GM23338 (cell line): ENCODE data around the gene PACS2. TPM values are rescaled to one million over a fixed set of nuclear protein-coding genes. Genes with fewer than 3 reads are reported as not detected.

Source experiments
- ATAC-seq: fragments of 200-7000 bp; cut with Tn5 transposase; 3 replicates; pipeline ENCODE4 v1.9.1; 2020
- DNase-seq: peaks from one replicate; pipeline ENCODE4 v3.0.0-alpha.2; 2015; ENCODE audit warnings: low spot score
- H2AFZ ChIP-seq: fragments of 200-600 bp; sonication (generic); 2 replicates; pipeline ENCODE4 v1.8.0; 2016; ENCODE audit warnings: antibody characterized with exemption, mild to moderate bottlenecking, moderate library complexity
- H3F3A ChIP-seq: fragments of 200-600 bp; sonication (generic); replicated peaks from 2 replicates; pipeline ENCODE4 v1.8.0; 2017; ENCODE audit warnings: antibody characterized with exemption, mixed run types, low read depth
- H3K27ac ChIP-seq: fragments of 200-600 bp; sonication (generic); 2 replicates; pipeline ENCODE4 v1.6.1; 2016; ENCODE audit warnings: low read depth
- H3K27me3 ChIP-seq: fragments of 200-600 bp; sonication (generic); 2 replicates; pipeline ENCODE4 v1.8.0; 2016; ENCODE audit warnings: mild to moderate bottlenecking, mixed run types, moderate library complexity; ENCODE audit not compliant: insufficient read depth
- H3K36me3 ChIP-seq: fragments of 200-600 bp; sonication (generic); 2 replicates; pipeline ENCODE4 v1.8.0; 2016; ENCODE audit warnings: mild to moderate bottlenecking; ENCODE audit not compliant: insufficient read depth
- H3K4me1 ChIP-seq: fragments of 200-600 bp; sonication (generic); 2 replicates; pipeline ENCODE4 v1.8.0; 2016; ENCODE audit warnings: mild to moderate bottlenecking, moderate library complexity; ENCODE audit not compliant: insufficient read depth
- H3K4me2 ChIP-seq: fragments of 200-600 bp; sonication (generic); 2 replicates; pipeline ENCODE4 v1.7.1; 2017; ENCODE audit warnings: mixed run types
- H3K4me3 ChIP-seq: fragments of 200-600 bp; sonication (generic); 2 replicates; pipeline ENCODE4 v1.6.1; 2016; ENCODE audit warnings: mixed run types
- H3K79me2 ChIP-seq: fragments of 200-600 bp; sonication (generic); replicated peaks from 2 replicates; pipeline ENCODE4 v1.8.0; 2017; ENCODE audit warnings: mild to moderate bottlenecking; ENCODE audit not compliant: insufficient read depth
- H3K9me2 ChIP-seq: fragments of 200-600 bp; sonication (generic); 2 replicates; pipeline ENCODE4 v1.8.0; 2017; ENCODE audit not compliant: insufficient read depth
- H4K20me1 ChIP-seq: fragments of 200-600 bp; sonication (generic); replicated peaks from 2 replicates; pipeline ENCODE4 v1.8.0; 2017; ENCODE audit warnings: mild to moderate bottlenecking; ENCODE audit not compliant: insufficient read depth
- H3K27ac Mint-ChIP-seq: 2 replicates; pipeline ENCODE4 v1.8.0; 2020; ENCODE audit warnings: inconsistent platforms, mild to moderate bottlenecking, moderate library complexity, mixed read lengths
- H3K27me3 Mint-ChIP-seq: 3 replicates; pipeline ENCODE4 v1.8.0; 2022; ENCODE audit warnings: low read depth, mild to moderate bottlenecking, moderate library complexity, mixed read lengths, inconsistent platforms; ENCODE audit not compliant: insufficient read depth, poor library complexity
- H3K36me3 Mint-ChIP-seq: 3 replicates; pipeline ENCODE4 v1.8.0; 2021; ENCODE audit warnings: low read depth, mild to moderate bottlenecking, inconsistent platforms, moderate library complexity, mixed read lengths
- H3K4me1 Mint-ChIP-seq: 3 replicates; pipeline ENCODE4 v1.8.0; 2020; ENCODE audit warnings: mild to moderate bottlenecking, inconsistent platforms, mixed read lengths
- H3K4me3 Mint-ChIP-seq: 3 replicates; pipeline ENCODE4 v1.8.0; 2021; ENCODE audit warnings: moderate library complexity, mild to moderate bottlenecking, inconsistent platforms, mixed read lengths
- H3K9me3 Mint-ChIP-seq: 3 replicates; pipeline ENCODE4 v1.8.0; 2020; ENCODE audit warnings: moderate library complexity, mild to moderate bottlenecking, inconsistent platforms, mixed read lengths
- CREB1 ChIP-seq: fragments of 250-450 bp; sonication (Bioruptor Pico); IDR thresholded peaks from 2 replicates; pipeline ENCODE4 v1.5.0; 2020; ENCODE audit warnings: low read depth, mild to moderate bottlenecking, moderate library complexity
- EZH2 ChIP-seq: fragments of 200-600 bp; sonication (generic); IDR thresholded peaks from one replicate; pipeline ENCODE4 v1.8.0; 2017; ENCODE audit warnings: antibody characterized with exemption, mild to moderate bottlenecking, low read depth; ENCODE audit not compliant: unreplicated experiment
- EZH2phosphoT487 ChIP-seq: fragments of 200-600 bp; sonication (generic); IDR thresholded peaks from one replicate; pipeline ENCODE4 v1.8.1; 2018; ENCODE audit warnings: antibody characterized with exemption; ENCODE audit not compliant: unreplicated experiment
- JUNB ChIP-seq: IDR thresholded peaks from one replicate; pipeline ENCODE4 v1.6.1; 2016; ENCODE audit warnings: antibody characterized with exemption; ENCODE audit not compliant: unreplicated experiment
- NANOG ChIP-seq: IDR thresholded peaks from 2 replicates; pipeline ENCODE4 v1.6.1; 2016; ENCODE audit warnings: antibody characterized with exemption, borderline replicate concordance
- POLR2AphosphoS5 ChIP-seq: IDR thresholded peaks from 2 replicates; pipeline ENCODE4 v1.6.1; 2016; ENCODE audit warnings: antibody characterized with exemption, low read depth
- STAT1 ChIP-seq: IDR thresholded peaks from one replicate; pipeline ENCODE4 v1.6.1; 2016; ENCODE audit warnings: antibody characterized with exemption; ENCODE audit not compliant: unreplicated experiment
- ZNF114 ChIP-seq: fragments of 250-450 bp; sonication (Bioruptor Pico); IDR thresholded peaks from 2 replicates; pipeline ENCODE4 v1.5.0; 2020; ENCODE audit warnings: mild to moderate bottlenecking, moderate library complexity
- ZNF331 ChIP-seq: fragments of 250-450 bp; sonication (Bioruptor Pico); IDR thresholded peaks from 2 replicates; pipeline ENCODE4 v1.5.0; 2020; ENCODE audit warnings: low read depth, mild to moderate bottlenecking, moderate library complexity
- polyA plus RNA-seq: library from polyadenylated mRNA; unstranded; fragments of >200 nt; fragmentation: Nextera tagmentation; extraction: Ambion mirVana; gene quantifications from 2 replicates; pipeline ENCODE4 v1.2.1, GENCODE V29; 2016
- total RNA-seq: library from RNA; depleted of rRNA; stranded (reverse); fragments of >200 nt; shearing (Covaris generic); gene quantifications from 2 replicates; pipeline ENCODE4 v1.2.3, GENCODE V29; 2014
- TF ChIP-seq, protein P1 (sequence below): IDR thresholded peaks from 2 replicates; pipeline ENCODE4 v1.6.1; 2016; ENCODE audit warnings: antibody characterized with exemption
- TF ChIP-seq, protein P2 (sequence below): fragments of 250-450 bp; sonication (Bioruptor Pico); IDR thresholded peaks from 2 replicates; pipeline ENCODE4 v1.5.0; 2020; ENCODE audit warnings: mild to moderate bottlenecking, moderate library complexity
- TF ChIP-seq, protein P3 (sequence below): IDR thresholded peaks from one replicate; pipeline ENCODE4 v1.6.1; 2018; ENCODE audit warnings: antibody characterized with exemption; ENCODE audit not compliant: unreplicated experiment
- TF ChIP-seq, protein P4 (sequence below), 2 experiments: fragments of 200-600 bp in 1 of 2; sonication (generic) in 1 of 2; conservative IDR thresholded peaks; 2 replicates each; pipeline versions ENCODE4 v1.5.1 to v1.6.1; 2016 to 2017; ENCODE audit warnings: antibody characterized with exemption in 2 of 2, low read depth in 2 of 2, mild to moderate bottlenecking in 2 of 2, moderate library complexity in 1 of 2

Gene PACS2
- total and polyA plus RNA-seq, 2 experiments from 2014 or later = 22.5 to 79.0 TPM

DNA sequence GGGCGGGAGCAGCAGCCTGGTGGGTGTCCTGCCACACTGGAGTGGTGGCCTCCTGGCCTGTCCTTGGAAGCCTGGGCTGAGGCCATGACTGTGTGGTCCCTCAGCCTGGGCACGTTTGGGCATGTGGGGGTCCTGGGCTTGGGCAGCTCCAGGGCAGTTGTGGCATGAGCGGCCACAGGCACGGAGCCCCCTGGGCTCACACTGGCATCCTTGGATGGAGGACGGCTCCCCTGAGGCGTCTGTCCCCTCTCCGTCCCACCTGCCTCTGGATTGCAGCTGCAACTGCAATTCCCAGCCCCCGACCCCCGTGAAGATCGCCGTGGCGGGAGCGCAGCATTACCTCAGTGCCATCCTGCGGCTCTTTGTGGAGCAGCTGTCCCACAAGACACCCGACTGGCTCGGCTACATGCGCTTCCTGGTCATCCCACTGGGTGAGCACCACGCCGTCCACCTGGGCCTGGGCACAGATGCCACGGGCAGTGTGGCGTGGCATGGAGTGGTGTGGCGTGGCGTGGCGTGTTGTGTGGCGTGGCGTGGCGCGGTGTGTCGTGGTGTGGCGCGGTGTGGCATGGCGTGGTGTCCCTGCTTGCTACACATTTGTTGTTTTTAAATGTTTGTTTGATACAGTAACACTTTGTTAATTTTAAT, 68.7 kb downstream of the PACS2 start:
- no peak overlapping the region for H3K4me2 ChIP-seq
- TF ChIP-seq ZNF114 (no peak), ZNF331 (no peak), CREB1 (no peak), EZH2 (no peak), NANOG (no peak), STAT1 (no peak), EZH2phosphoT487 (no peak), POLR2AphosphoS5 (no peak), JUNB (no peak)
- TF ChIP-seq, protein P1, sequence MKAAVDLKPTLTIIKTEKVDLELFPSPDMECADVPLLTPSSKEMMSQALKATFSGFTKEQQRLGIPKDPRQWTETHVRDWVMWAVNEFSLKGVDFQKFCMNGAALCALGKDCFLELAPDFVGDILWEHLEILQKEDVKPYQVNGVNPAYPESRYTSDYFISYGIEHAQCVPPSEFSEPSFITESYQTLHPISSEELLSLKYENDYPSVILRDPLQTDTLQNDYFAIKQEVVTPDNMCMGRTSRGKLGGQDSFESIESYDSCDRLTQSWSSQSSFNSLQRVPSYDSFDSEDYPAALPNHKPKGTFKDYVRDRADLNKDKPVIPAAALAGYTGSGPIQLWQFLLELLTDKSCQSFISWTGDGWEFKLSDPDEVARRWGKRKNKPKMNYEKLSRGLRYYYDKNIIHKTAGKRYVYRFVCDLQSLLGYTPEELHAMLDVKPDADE = no peak
- TF ChIP-seq, protein P2, sequence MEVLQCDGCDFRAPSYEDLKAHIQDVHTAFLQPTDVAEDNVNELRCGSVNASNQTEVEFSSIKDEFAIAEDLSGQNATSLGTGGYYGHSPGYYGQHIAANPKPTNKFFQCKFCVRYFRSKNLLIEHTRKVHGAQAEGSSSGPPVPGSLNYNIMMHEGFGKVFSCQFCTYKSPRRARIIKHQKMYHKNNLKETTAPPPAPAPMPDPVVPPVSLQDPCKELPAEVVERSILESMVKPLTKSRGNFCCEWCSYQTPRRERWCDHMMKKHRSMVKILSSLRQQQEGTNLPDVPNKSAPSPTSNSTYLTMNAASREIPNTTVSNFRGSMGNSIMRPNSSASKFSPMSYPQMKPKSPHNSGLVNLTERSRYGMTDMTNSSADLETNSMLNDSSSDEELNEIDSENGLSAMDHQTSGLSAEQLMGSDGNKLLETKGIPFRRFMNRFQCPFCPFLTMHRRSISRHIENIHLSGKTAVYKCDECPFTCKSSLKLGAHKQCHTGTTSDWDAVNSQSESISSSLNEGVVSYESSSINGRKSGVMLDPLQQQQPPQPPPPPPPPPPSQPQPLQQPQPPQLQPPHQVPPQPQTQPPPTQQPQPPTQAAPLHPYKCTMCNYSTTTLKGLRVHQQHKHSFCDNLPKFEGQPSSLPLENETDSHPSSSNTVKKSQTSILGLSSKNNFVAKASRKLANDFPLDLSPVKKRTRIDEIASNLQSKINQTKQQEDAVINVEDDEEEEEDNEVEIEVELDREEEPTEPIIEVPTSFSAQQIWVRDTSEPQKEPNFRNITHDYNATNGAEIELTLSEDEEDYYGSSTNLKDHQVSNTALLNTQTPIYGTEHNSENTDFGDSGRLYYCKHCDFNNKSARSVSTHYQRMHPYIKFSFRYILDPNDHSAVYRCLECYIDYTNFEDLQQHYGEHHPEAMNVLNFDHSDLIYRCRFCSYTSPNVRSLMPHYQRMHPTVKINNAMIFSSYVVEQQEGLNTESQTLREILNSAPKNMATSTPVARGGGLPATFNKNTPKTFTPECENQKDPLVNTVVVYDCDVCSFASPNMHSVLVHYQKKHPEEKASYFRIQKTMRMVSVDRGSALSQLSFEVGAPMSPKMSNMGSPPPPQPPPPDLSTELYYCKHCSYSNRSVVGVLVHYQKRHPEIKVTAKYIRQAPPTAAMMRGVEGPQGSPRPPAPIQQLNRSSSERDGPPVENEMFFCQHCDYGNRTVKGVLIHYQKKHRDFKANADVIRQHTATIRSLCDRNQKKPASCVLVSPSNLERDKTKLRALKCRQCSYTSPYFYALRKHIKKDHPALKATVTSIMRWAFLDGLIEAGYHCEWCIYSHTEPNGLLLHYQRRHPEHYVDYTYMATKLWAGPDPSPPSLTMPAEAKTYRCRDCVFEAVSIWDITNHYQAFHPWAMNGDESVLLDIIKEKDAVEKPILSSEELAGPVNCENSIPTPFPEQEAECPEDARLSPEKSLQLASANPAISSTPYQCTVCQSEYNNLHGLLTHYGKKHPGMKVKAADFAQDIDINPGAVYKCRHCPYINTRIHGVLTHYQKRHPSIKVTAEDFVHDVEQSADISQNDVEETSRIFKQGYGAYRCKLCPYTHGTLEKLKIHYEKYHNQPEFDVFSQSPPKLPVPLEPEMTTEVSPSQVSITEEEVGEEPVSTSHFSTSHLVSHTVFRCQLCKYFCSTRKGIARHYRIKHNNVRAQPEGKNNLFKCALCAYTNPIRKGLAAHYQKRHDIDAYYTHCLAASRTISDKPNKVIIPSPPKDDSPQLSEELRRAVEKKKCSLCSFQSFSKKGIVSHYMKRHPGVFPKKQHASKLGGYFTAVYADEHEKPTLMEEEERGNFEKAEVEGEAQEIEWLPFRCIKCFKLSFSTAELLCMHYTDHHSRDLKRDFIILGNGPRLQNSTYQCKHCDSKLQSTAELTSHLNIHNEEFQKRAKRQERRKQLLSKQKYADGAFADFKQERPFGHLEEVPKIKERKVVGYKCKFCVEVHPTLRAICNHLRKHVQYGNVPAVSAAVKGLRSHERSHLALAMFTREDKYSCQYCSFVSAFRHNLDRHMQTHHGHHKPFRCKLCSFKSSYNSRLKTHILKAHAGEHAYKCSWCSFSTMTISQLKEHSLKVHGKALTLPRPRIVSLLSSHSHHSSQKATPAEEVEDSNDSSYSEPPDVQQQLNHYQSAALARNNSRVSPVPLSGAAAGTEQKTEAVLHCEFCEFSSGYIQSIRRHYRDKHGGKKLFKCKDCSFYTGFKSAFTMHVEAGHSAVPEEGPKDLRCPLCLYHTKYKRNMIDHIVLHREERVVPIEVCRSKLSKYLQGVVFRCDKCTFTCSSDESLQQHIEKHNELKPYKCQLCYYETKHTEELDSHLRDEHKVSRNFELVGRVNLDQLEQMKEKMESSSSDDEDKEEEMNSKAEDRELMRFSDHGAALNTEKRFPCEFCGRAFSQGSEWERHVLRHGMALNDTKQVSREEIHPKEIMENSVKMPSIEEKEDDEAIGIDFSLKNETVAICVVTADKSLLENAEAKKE = no peak
- TF ChIP-seq, protein P3, sequence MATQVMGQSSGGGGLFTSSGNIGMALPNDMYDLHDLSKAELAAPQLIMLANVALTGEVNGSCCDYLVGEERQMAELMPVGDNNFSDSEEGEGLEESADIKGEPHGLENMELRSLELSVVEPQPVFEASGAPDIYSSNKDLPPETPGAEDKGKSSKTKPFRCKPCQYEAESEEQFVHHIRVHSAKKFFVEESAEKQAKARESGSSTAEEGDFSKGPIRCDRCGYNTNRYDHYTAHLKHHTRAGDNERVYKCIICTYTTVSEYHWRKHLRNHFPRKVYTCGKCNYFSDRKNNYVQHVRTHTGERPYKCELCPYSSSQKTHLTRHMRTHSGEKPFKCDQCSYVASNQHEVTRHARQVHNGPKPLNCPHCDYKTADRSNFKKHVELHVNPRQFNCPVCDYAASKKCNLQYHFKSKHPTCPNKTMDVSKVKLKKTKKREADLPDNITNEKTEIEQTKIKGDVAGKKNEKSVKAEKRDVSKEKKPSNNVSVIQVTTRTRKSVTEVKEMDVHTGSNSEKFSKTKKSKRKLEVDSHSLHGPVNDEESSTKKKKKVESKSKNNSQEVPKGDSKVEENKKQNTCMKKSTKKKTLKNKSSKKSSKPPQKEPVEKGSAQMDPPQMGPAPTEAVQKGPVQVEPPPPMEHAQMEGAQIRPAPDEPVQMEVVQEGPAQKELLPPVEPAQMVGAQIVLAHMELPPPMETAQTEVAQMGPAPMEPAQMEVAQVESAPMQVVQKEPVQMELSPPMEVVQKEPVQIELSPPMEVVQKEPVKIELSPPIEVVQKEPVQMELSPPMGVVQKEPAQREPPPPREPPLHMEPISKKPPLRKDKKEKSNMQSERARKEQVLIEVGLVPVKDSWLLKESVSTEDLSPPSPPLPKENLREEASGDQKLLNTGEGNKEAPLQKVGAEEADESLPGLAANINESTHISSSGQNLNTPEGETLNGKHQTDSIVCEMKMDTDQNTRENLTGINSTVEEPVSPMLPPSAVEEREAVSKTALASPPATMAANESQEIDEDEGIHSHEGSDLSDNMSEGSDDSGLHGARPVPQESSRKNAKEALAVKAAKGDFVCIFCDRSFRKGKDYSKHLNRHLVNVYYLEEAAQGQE = no peak
- TF ChIP-seq, protein P4, sequence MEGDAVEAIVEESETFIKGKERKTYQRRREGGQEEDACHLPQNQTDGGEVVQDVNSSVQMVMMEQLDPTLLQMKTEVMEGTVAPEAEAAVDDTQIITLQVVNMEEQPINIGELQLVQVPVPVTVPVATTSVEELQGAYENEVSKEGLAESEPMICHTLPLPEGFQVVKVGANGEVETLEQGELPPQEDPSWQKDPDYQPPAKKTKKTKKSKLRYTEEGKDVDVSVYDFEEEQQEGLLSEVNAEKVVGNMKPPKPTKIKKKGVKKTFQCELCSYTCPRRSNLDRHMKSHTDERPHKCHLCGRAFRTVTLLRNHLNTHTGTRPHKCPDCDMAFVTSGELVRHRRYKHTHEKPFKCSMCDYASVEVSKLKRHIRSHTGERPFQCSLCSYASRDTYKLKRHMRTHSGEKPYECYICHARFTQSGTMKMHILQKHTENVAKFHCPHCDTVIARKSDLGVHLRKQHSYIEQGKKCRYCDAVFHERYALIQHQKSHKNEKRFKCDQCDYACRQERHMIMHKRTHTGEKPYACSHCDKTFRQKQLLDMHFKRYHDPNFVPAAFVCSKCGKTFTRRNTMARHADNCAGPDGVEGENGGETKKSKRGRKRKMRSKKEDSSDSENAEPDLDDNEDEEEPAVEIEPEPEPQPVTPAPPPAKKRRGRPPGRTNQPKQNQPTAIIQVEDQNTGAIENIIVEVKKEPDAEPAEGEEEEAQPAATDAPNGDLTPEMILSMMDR (conservative IDR thresholded peaks at IDR 0.05; ENCODE audit: low read depth in 2 of 2) = no peak
- no peaks in the 10 kb centered on the region for H3K36me3 ChIP-seq

More for the DNA sequence above, 68.7 kb downstream of the PACS2 start:
- ATAC-seq = no peak
- no peaks in the 10 kb centered on the region for H3K27me3 ChIP-seq
- DNase-seq = no peak
- no peaks in the 10 kb centered on the region for H4K20me1 ChIP-seq
- Mint-ChIP-seq H3K4me1 (no peaks in the 10 kb centered on the region), H3K27me3 (peaks cover 4% of the 10 kb centered on the region), H3K27ac (no peak overlapping the region), H3K4me3 (no peak overlapping the region), H3K36me3 (peaks cover 15% of the 10 kb centered on the region), H3K9me3 (no peaks in the 10 kb centered on the region)
- H2AFZ ChIP-seq = no peak overlapping the region
- H3K27ac ChIP-seq = no peak overlapping the region
- no peaks in the 10 kb centered on the region for H3K9me2 ChIP-seq
- no peaks in the 10 kb centered on the region for H3K79me2 ChIP-seq
- 0 out of 2 replicates have a peak, but pooled peaks cover 2% of the 10 kb centered on the region for H3F3A ChIP-seq
- no peak overlapping the region for H3K4me3 ChIP-seq
- no peaks in the 10 kb centered on the region for H3K4me1 ChIP-seq
